GM03348 (cell line): ENCODE measurements around the gene DEFB131A.
"Not testable (repeated sequence)": the region's sequence is repeated elsewhere in the genome, so short reads cannot be mapped to it uniquely, and the experiment has no call there.

Experiments used
- DNase-seq: peaks from one replicate; pipeline ENCODE4 v3.0.0; 2012; ENCODE audit warnings: low spot score

DEFB131A gene, protein sequence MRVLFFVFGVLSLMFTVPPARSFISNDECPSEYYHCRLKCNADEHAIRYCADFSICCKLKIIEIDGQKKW

DNA sequence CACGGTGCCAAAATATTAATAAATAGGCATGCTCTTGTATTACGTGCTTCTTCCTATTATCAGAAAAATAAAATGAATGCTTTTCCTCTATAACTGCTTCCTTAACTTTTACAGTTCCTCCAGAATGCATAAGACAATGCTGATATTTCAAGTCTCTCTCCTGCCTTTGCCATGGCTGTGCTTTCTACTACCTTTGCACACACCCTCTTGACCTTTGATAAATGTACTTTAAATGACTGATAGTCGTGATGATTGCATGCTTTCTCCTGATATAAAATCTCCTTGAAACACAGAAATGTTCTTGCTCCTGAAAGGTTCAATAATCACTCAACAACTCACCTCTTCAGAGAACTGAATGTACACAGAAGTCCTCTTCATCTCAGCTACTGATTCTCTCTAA lies at the start of gene DEFB131A:
TSS of gene DEFB131A (plus strand) at position 301 of the 400 bp plus-strand sequence. CDS start 120 bp downstream, outside the sequence.
- not testable (repeated sequence) for DNase-seq

DNA sequence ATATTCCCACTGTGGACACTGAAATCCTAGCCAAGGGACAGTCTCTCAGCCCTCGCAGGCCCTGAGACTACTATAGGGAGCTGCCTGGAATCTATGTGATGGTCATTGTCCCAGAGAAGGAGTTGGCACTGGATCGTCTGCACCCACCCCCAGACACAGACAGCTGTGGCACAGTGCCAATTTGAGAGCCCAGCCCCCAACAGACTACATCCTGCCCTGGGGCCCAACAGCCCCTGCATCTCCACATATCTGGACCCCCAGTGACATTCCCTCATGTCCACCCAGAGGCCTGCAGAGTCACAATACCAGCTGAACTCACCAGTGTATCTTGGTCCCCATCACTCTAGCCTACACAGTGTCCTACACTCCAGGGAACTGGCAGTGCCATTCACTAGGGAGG lies 38.4 kb upstream of the DEFB131A start:
- not testable (repeated sequence) for DNase-seq

GRCh38 chr4:9406491-9406890 lies 37.7 kb upstream of the DEFB131A start:
- not testable (repeated sequence) for DNase-seq

DNA sequence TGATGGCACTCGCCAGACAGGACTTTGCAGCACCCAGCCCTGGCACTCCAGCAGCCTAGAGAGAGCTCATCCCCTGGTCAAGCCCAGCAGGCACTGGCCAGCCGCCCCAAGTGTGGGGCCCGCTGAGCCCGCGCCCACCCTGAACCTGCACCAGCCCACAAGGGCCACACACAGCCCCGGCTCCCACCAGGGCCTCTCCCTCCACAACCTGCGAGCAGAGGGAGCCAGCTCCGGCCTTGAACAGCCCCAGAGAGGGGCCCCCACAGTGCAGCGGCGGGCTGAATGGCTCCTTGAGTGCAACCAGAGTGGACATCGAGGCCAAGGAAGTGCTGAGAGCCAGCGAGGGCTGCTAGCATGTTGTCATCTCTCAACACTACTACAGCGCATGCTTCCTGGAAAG lies 34.4 kb upstream of the DEFB131A start:
- no peak for DNase-seq

GRCh38 chr4:9421884-9422455 lies 22.2 kb upstream of the DEFB131A start:
- not testable (repeated sequence) for DNase-seq

GRCh38 chr4:9425916-9426315 lies 18.3 kb upstream of the DEFB131A start:
- DNase-seq, result not testable (repeated sequence)

DNA sequence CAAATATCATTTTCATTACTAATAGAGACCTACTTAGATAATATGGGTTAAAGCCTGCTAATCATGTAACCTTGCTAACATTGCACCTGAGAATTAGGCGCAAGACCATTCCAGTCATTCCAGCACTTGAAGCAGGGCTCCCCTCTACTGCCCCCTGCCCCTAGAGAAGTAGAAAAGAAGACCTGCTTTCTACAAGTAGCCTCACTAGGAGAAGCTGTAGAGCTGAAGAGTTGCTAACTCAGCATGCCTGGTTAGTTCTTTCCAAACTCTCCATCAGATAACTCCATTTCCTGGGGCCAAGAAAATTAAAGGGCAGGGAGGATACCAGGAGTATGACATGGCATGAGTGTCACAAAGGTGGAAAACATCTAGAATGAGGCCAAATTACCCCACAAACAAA lies 14.2 kb upstream of the DEFB131A start:
- not testable (repeated sequence) for DNase-seq

- not testable (repeated sequence) for DNase-seq
These were observed 10.9 kb upstream of the DEFB131A start for GRCh38 chr4:9433320-9433719.

DNA sequence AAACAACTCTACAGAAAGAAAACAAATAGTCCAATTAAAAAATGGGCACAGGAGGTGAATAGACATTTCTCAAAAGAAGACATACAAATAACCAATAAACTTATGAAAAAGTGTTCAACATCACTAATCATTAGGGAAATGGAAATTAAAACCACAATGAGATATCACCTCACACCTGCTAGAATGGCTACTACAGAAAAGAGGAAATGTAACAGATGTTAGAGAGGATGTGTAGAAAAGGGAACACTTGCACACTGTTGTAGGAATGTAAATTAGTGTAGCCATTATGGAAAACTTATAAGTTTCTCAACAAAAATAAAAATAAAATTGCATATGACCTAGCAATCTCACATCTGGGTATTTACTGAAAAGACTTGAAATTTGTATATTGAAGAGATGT lies 7.5 kb upstream of the DEFB131A start:
- not testable (repeated sequence) for DNase-seq

DNA sequence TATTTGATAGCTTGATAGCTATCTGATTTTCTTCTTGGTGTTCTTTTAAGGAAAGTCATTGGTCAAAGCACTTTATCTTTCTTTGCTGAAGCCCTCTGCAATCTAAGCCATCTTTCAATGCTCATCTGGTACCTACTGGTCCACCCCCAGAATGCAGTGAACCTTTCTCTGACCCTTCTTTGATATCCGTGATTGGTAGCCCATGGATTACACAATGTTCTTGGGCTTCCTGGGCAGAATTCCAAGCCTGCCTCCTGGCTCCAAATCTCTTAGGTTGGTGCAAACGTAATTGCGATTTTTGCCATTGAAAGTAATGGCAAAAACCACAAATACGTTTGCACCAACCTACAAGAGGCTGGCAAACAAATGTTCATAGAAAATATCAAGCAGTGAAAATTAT lies 1.9 kb upstream of the DEFB131A start:
- DNase-seq, result not testable (repeated sequence)

- not testable (repeated sequence) for DNase-seq
These were observed 467 bp downstream of the DEFB131A start for GRCh38 chr4:9444681-9445080.

DNA sequence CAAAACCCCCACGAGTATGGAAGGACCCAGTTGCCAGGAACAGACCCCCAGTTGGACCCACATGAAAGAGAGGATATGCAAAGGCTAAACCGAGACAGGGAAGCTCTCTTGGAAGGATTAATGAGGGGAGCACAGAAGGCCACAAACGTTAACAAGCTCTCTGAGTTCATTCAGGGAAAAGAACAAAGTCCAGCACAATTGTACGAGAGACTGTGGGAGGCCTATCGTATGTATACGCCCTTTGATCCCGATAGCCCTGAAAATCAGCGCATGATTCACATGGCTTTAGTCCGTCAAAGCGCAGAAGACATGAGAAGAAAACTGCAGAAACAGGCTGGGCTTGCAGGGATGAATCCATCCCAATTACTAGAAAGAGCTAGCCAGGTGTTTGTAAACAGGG lies 8.0 kb downstream of the DEFB131A start:
- not testable (repeated sequence) for DNase-seq

- DNase-seq, result not testable (repeated sequence)
These were observed 10.1 kb downstream of the DEFB131A start for GRCh38 chr4:9454284-9454683.

GRCh38 chr4:9455046-9455445 lies 10.8 kb downstream of the DEFB131A start:
- DNase-seq, result not testable (repeated sequence)

DNA sequence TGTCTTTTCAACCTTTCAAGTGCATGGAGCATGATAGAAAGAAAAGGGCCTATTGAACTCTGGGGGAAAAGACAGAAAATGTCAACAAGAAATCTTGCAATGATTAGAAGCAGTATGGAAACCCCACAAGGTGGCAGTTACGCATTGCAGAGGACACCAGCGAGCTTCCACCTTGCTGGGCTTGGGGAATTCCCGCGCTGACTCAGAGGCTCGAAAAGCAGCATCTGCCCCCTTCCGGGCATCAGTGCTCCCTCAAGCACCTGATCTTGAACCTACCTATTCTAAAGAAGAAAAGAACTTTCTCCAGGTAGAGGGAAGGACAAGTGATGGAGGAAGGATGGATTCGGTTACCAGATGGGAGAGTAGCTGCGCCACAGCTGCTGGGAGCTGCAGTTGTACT lies 35.3 kb downstream of the DEFB131A start:
- not testable (repeated sequence) for DNase-seq

GRCh38 chr4:9480066-9480465 lies 35.9 kb downstream of the DEFB131A start:
- DNase-seq, result not testable (repeated sequence)

GRCh38 chr4:9482871-9483270 lies 38.7 kb downstream of the DEFB131A start:
- DNase-seq, result not testable (repeated sequence)

DNA sequence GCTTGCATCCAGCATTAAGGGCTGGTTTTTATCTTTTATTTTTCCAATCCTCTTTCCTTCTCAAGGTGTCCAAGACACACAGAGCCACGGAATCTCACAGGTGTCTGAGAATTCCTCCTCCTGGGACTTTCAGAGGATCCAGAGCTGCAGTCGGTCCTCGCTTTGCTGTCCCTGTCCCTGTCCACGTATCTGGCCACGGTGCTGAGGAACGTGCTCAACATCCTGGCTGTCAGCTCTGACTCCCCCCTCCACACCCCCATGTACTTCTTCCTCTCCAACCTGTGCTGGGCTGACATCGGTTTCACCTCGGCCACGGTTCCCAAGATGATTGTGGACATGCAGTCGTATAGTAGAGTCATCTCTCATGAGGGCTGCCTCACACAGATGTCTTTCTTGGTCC lies 39.5 kb downstream of the DEFB131A start:
- not testable (repeated sequence) for DNase-seq

DNA sequence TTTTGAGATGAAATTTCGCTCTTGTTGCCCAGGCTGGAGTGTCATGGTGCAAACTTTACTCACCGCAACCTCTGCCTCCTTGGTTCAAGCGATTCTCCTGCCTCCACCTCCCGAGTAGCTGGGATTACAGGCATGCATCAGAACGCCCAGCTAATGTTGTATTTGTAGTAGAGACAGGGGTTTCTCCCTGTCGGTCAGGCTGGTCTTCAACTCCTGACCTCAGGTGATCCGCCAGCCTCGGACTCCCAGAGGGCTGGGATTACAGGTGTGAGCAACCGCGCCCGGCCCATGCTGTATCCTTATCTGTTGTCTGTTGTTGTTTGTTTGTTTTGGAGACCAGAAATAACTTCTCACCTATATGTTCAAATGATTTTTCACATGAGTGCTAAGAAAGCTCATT lies 42.7 kb downstream of the DEFB131A start:
- not testable (repeated sequence) for DNase-seq

GRCh38 chr4:9488796-9489195 lies 44.6 kb downstream of the DEFB131A start:
- not testable (repeated sequence) for DNase-seq

- DNase-seq, result not testable (repeated sequence)
These were observed 46.3 kb downstream of the DEFB131A start for GRCh38 chr4:9490496-9490895.

- DNase-seq, result not testable (repeated sequence)
These were observed 46.8 kb downstream of the DEFB131A start for GRCh38 chr4:9490986-9491385.

- not testable (repeated sequence) for DNase-seq
These were observed 49.4 kb downstream of the DEFB131A start for GRCh38 chr4:9493589-9493988.
